KOPT-K1 (cell line): Measurements from ENCODE around the gene AXL.

Experiments used
- H3K27ac ChIP-seq: fragments of 200-600 bp; sonication (generic); 2 replicates; pipeline ENCODE4 v1.5.1; 2016; ENCODE audit warnings: antibody characterized with exemption, mild to moderate bottlenecking, low read depth, low read length; ENCODE audit not compliant: poor library complexity, severe bottlenecking
- H3K36me3 ChIP-seq: fragments of 200-600 bp; sonication (generic); 2 replicates; pipeline ENCODE4 v1.5.1; 2017; ENCODE audit warnings: antibody characterized with exemption, mild to moderate bottlenecking, low read length, moderate library complexity; ENCODE audit not compliant: insufficient read depth
- H3K9me3 ChIP-seq: fragments of 200-600 bp; sonication (generic); 2 replicates; pipeline ENCODE4 v1.5.1; 2017; ENCODE audit warnings: antibody characterized with exemption, low read length, mild to moderate bottlenecking; ENCODE audit not compliant: insufficient read depth, poor library complexity, severe bottlenecking

AXL gene

GRCh38 chr19:41239961-41240574, 21.0 kb downstream of the AXL start:
- no peaks in the 10 kb centered on the region for H3K36me3 ChIP-seq
- H3K9me3 ChIP-seq: no peaks in the 10 kb centered on the region
- no peak overlapping the region for H3K27ac ChIP-seq

- H3K36me3 ChIP-seq: no peaks in the 10 kb centered on the region
- no peaks in the 10 kb centered on the region for H3K9me3 ChIP-seq
- no peak overlapping the region for H3K27ac ChIP-seq
These were observed 22.8 kb downstream of the AXL start for GRCh38 chr19:41241859-41242258.

GRCh38 chr19:41244117-41244516, 25.1 kb downstream of the AXL start:
- H3K27ac ChIP-seq: no peak overlapping the region
- H3K9me3 ChIP-seq: no peaks in the 10 kb centered on the region
- no peaks in the 10 kb centered on the region for H3K36me3 ChIP-seq

- H3K9me3 ChIP-seq: no peaks in the 10 kb centered on the region
- no peak overlapping the region for H3K27ac ChIP-seq
- H3K36me3 ChIP-seq: no peaks in the 10 kb centered on the region
These were observed 26.8 kb downstream of the AXL start for GRCh38 chr19:41245843-41246242.

GRCh38 chr19:41248895-41249294, 29.9 kb downstream of the AXL start:
- Histone ChIP-seq H3K27ac (no peak overlapping the region), H3K9me3 (no peaks in the 10 kb centered on the region), H3K36me3 (no peaks in the 10 kb centered on the region)

GRCh38 chr19:41249707-41250423, 30.8 kb downstream of the AXL start:
- no peaks in the 10 kb centered on the region for H3K9me3 ChIP-seq
- no peak overlapping the region for H3K27ac ChIP-seq
- H3K36me3 ChIP-seq: no peaks in the 10 kb centered on the region

- no peaks in the 10 kb centered on the region for H3K36me3 ChIP-seq
- H3K9me3 ChIP-seq: no peaks in the 10 kb centered on the region
- no peak overlapping the region for H3K27ac ChIP-seq
These were observed 34.6 kb downstream of the AXL start for GRCh38 chr19:41253660-41254059.

GRCh38 chr19:41255171-41255570, 36.1 kb downstream of the AXL start:
- Histone ChIP-seq H3K27ac (no peak overlapping the region), H3K9me3 (no peaks in the 10 kb centered on the region), H3K36me3 (no peaks in the 10 kb centered on the region)

GRCh38 chr19:41261474-41262190, 42.6 kb downstream of the AXL start:
- no peaks in the 10 kb centered on the region for H3K9me3 ChIP-seq
- peaks cover 4% of the 10 kb centered on the region for H3K36me3 ChIP-seq
- H3K27ac ChIP-seq: no peak overlapping the region

- H3K36me3 ChIP-seq: peaks cover 20% of the 10 kb centered on the region
- H3K9me3 ChIP-seq: no peaks in the 10 kb centered on the region
These were observed 44.2 kb downstream of the AXL start for GRCh38 chr19:41263042-41263849.

GRCh38 chr19:41263850-41264580, 45.0 kb downstream of the AXL start, which contains the start of gene HNRNPUL1:
TSS of gene HNRNPUL1 (plus strand) at chr19:41264372. CDS start at chr19:41264504, 132 bp downstream.
- peak within 1 kb of the TSS; percentile 99 for H3K27ac ChIP-seq

More at GRCh38 chr19:41263042-41263849, 44.2 kb downstream of the AXL start:
- peak overlapping the region; percentile 90 for H3K27ac ChIP-seq

GRCh38 chr19:41264581-41265394, 45.8 kb downstream of the AXL start:
- Histone ChIP-seq H3K27ac (peak overlapping the region; percentile 99), H3K9me3 (no peaks in the 10 kb centered on the region), H3K36me3 (peaks cover 35% of the 10 kb centered on the region)

More at GRCh38 chr19:41263850-41264580, 45.0 kb downstream of the AXL start, which contains the start of gene HNRNPUL1:
- Histone ChIP-seq H3K36me3 (peaks cover 28% of the 10 kb centered on the region), H3K9me3 (no peaks in the 10 kb centered on the region)

GRCh38 chr19:41265395-41266153, 46.6 kb downstream of the AXL start:
- Histone ChIP-seq H3K36me3 (peaks cover 43% of the 10 kb centered on the region), H3K27ac (peak overlapping the region; percentile 99)

More at GRCh38 chr19:41265395-41266153, 46.6 kb downstream of the AXL start:
- no peaks in the 10 kb centered on the region for H3K9me3 ChIP-seq
